Measurements from ENCODE around the gene EPHA4.
A peak's percentile ranks its signal among the peaks of the same experiment; 100 is the strongest.

Gene EPHA4

GRCh38 chr2:221605751-221606240 is 33.7 kb upstream of the EPHA4 start:
- no peaks in the 10 kb centered on the region for H3K4me1 ChIP-seq (ENCODE audit: insufficient read depth, poor library complexity, severe bottlenecking)
- no peak overlapping the region for H3K27ac ChIP-seq (ENCODE audit: poor library complexity, severe bottlenecking)
- no peaks in the 10 kb centered on the region for H3K27me3 ChIP-seq (ENCODE audit: insufficient read depth, poor library complexity, severe bottlenecking)
- TF ChIP-seq CTCF (IDR thresholded peaks at IDR 0.05; ENCODE audit: poor library complexity, severe bottlenecking): no peak
- H3K9me3 ChIP-seq (ENCODE audit: severe bottlenecking): no peaks in the 10 kb centered on the region
- H3K4me3 ChIP-seq (ENCODE audit: severe bottlenecking): no peak overlapping the region
- ATAC-seq (ENCODE audit: low read depth) (no peak), DNase-seq (ENCODE audit: low spot score) (no peak)
- H3K36me3 ChIP-seq (ENCODE audit: low read depth): no peaks in the 10 kb centered on the region

GRCh38 chr2:221602938-221603337 is 30.8 kb upstream of the EPHA4 start:
- no peaks in the 10 kb centered on the region for H3K27me3 ChIP-seq (ENCODE audit: insufficient read depth, poor library complexity, severe bottlenecking)
- no peaks in the 10 kb centered on the region for H3K9me3 ChIP-seq (ENCODE audit: severe bottlenecking)
- no peaks in the 10 kb centered on the region for H3K36me3 ChIP-seq (ENCODE audit: low read depth)
- DNase-seq (ENCODE audit: low spot score) (no peak), ATAC-seq (ENCODE audit: low read depth) (no peak)
- TF ChIP-seq CTCF (IDR thresholded peaks at IDR 0.05; ENCODE audit: poor library complexity, severe bottlenecking): no peak
- no peak overlapping the region for H3K27ac ChIP-seq (ENCODE audit: poor library complexity, severe bottlenecking)
- H3K4me3 ChIP-seq (ENCODE audit: severe bottlenecking): no peak overlapping the region
- no peaks in the 10 kb centered on the region for H3K4me1 ChIP-seq (ENCODE audit: insufficient read depth, poor library complexity, severe bottlenecking)

GRCh38 chr2:221601376-221601775 is 29.3 kb upstream of the EPHA4 start:
- Histone ChIP-seq H3K27me3 (ENCODE audit: insufficient read depth, poor library complexity, severe bottlenecking) (no peaks in the 10 kb centered on the region), H3K9me3 (ENCODE audit: severe bottlenecking) (no peaks in the 10 kb centered on the region), H3K27ac (ENCODE audit: poor library complexity, severe bottlenecking) (no peak overlapping the region), H3K4me3 (ENCODE audit: severe bottlenecking) (no peak overlapping the region), H3K36me3 (ENCODE audit: low read depth) (no peaks in the 10 kb centered on the region), H3K4me1 (ENCODE audit: insufficient read depth, poor library complexity, severe bottlenecking) (no peaks in the 10 kb centered on the region)
- DNase-seq (ENCODE audit: low spot score): no peak
- TF ChIP-seq CTCF (IDR thresholded peaks at IDR 0.05; ENCODE audit: poor library complexity, severe bottlenecking): no peak
- no peak for ATAC-seq (ENCODE audit: low read depth)

- no peak for TF ChIP-seq CTCF (IDR thresholded peaks at IDR 0.05; ENCODE audit: poor library complexity, severe bottlenecking)
Observed at GRCh38 chr2:221600388-221600787, 28.3 kb upstream of the EPHA4 start.

GRCh38 chr2:221596192-221596591 is 24.1 kb upstream of the EPHA4 start:
- DNase-seq (ENCODE audit: low spot score): no peak

More at GRCh38 chr2:221600388-221600787, 28.3 kb upstream of the EPHA4 start:
- no peak for ATAC-seq (ENCODE audit: low read depth)
- H3K27me3 ChIP-seq (ENCODE audit: insufficient read depth, poor library complexity, severe bottlenecking): no peaks in the 10 kb centered on the region
- H3K9me3 ChIP-seq (ENCODE audit: severe bottlenecking): no peaks in the 10 kb centered on the region
- no peaks in the 10 kb centered on the region for H3K4me1 ChIP-seq (ENCODE audit: insufficient read depth, poor library complexity, severe bottlenecking)
- H3K4me3 ChIP-seq (ENCODE audit: severe bottlenecking): no peak overlapping the region
- DNase-seq (ENCODE audit: low spot score): no peak
- no peaks in the 10 kb centered on the region for H3K36me3 ChIP-seq (ENCODE audit: low read depth)
- H3K27ac ChIP-seq (ENCODE audit: poor library complexity, severe bottlenecking): no peak overlapping the region

More at GRCh38 chr2:221596192-221596591, 24.1 kb upstream of the EPHA4 start:
- Histone ChIP-seq H3K27ac (ENCODE audit: poor library complexity, severe bottlenecking) (no peak overlapping the region), H3K9me3 (ENCODE audit: severe bottlenecking) (no peaks in the 10 kb centered on the region), H3K36me3 (ENCODE audit: low read depth) (no peaks in the 10 kb centered on the region), H3K27me3 (ENCODE audit: insufficient read depth, poor library complexity, severe bottlenecking) (no peaks in the 10 kb centered on the region), H3K4me3 (ENCODE audit: severe bottlenecking) (no peak overlapping the region), H3K4me1 (ENCODE audit: insufficient read depth, poor library complexity, severe bottlenecking) (no peaks in the 10 kb centered on the region)
- TF ChIP-seq CTCF (IDR thresholded peaks at IDR 0.05; ENCODE audit: poor library complexity, severe bottlenecking): no peak
- peak; percentile 90 for ATAC-seq (ENCODE audit: low read depth)

Data from RWPE2 (cell line).